H9 (cell line): ENCODE results near the gene ISLR2. TPM values are rescaled to one million over a fixed set of nuclear protein-coding genes. Genes with fewer than 3 reads are reported as not detected.

Experiments
- DNase-seq: peaks from one replicate; pipeline ENCODE4 v3.0.0-alpha.2; 2017
- H2AFZ ChIP-seq: one replicate; pipeline ENCODE4 v1.6.1; 2013; ENCODE audit warnings: mild to moderate bottlenecking, low read length, control low read depth, moderate library complexity
- H2AK5ac ChIP-seq: 2 replicates; pipeline ENCODE4 v1.6.1; 2013; ENCODE audit warnings: low read length, control low read depth, mixed read lengths; ENCODE audit not compliant: insufficient read length
- H2BK120ac ChIP-seq: one replicate; pipeline ENCODE4 v1.6.1; 2013; ENCODE audit warnings: low read depth, mild to moderate bottlenecking, low read length, control low read depth, inconsistent platforms; ENCODE audit not compliant: poor library complexity, severe bottlenecking
- H2BK12ac ChIP-seq: 2 replicates; pipeline ENCODE4 v1.6.1; 2013; ENCODE audit warnings: low read length, control low read depth, mixed read lengths, low read depth; ENCODE audit not compliant: insufficient read length
- H2BK15ac ChIP-seq: 2 replicates; pipeline ENCODE4 v1.6.1; 2013; ENCODE audit warnings: low read depth, low read length, control low read depth
- H2BK20ac ChIP-seq: one replicate; pipeline ENCODE4 v1.6.1; 2013; ENCODE audit warnings: low read depth, mild to moderate bottlenecking, low read length, control low read depth, inconsistent platforms; ENCODE audit not compliant: poor library complexity, severe bottlenecking
- H2BK5ac ChIP-seq: 2 replicates; pipeline ENCODE4 v1.6.1; 2013; ENCODE audit warnings: low read length, control low read depth, mixed read lengths; ENCODE audit not compliant: insufficient read length
- H3K14ac ChIP-seq: 2 replicates; pipeline ENCODE4 v1.6.1; 2013; ENCODE audit warnings: low read length, control low read depth; ENCODE audit not compliant: insufficient read depth
- H3K18ac ChIP-seq: 2 replicates; pipeline ENCODE4 v1.6.1; 2013; ENCODE audit warnings: low read depth, mild to moderate bottlenecking, mixed read lengths, low read length, control low read depth; ENCODE audit not compliant: insufficient read length
- H3K23ac ChIP-seq: 2 replicates; pipeline ENCODE4 v1.6.1; 2013; ENCODE audit warnings: low read length, control low read depth, mixed read lengths, low read depth; ENCODE audit not compliant: insufficient read length
- H3K23me2 ChIP-seq: 2 replicates; pipeline ENCODE4 v1.6.1; 2013; ENCODE audit warnings: low read depth, mild to moderate bottlenecking, mixed read lengths, low read length, control low read depth; ENCODE audit not compliant: insufficient read length, poor library complexity, severe bottlenecking
- H3K27ac ChIP-seq: 2 replicates; pipeline ENCODE4 v1.5.1; 2013; ENCODE audit warnings: low read length, control low read depth, mixed read lengths, low read depth; ENCODE audit not compliant: insufficient read length
- H3K27me3 ChIP-seq: 2 replicates; pipeline ENCODE4 v1.6.1; 2013; ENCODE audit warnings: low read length, control low read depth, inconsistent platforms; ENCODE audit not compliant: insufficient read depth
- H3K4ac ChIP-seq: 2 replicates; pipeline ENCODE4 v1.6.1; 2013; ENCODE audit warnings: low read depth, mild to moderate bottlenecking, control low read depth, inconsistent platforms, low read length, moderate library complexity
- H3K4me1 ChIP-seq: 2 replicates; pipeline ENCODE4 v1.6.1; 2013; ENCODE audit warnings: low read length, control low read depth, inconsistent platforms; ENCODE audit not compliant: insufficient read depth
- H3K4me2 ChIP-seq: 2 replicates; pipeline ENCODE4 v1.6.1; 2013; ENCODE audit warnings: low read length, control low read depth, mixed read lengths; ENCODE audit not compliant: insufficient read length, insufficient read depth
- H3K56ac ChIP-seq: 2 replicates; pipeline ENCODE4 v1.6.1; 2013; ENCODE audit warnings: low read depth, mild to moderate bottlenecking, mixed read lengths, low read length, control low read depth; ENCODE audit not compliant: insufficient read length
- H3K79me1 ChIP-seq: 2 replicates; pipeline ENCODE4 v1.6.1; 2013; ENCODE audit warnings: low read depth, mild to moderate bottlenecking, moderate library complexity, low read length, control low read depth, inconsistent platforms; ENCODE audit not compliant: insufficient read depth, poor library complexity, severe bottlenecking
- H3K79me2 ChIP-seq: 2 replicates; pipeline ENCODE4 v1.6.1; 2013; ENCODE audit warnings: low read length, control low read depth, inconsistent platforms; ENCODE audit not compliant: insufficient read depth
- H3K9ac ChIP-seq: 2 replicates; pipeline ENCODE4 v1.6.1; 2013; ENCODE audit warnings: low read length, control low read depth, mixed read lengths; ENCODE audit not compliant: insufficient read length; ENCODE audit errors: extremely low read depth
- H3K9me3 ChIP-seq: one replicate; pipeline ENCODE4 v1.6.1; 2013; ENCODE audit warnings: low read depth, low read length, inconsistent platforms; ENCODE audit not compliant: control insufficient read depth
- H3T11ph ChIP-seq: one replicate; pipeline ENCODE4 v1.6.1; 2013; ENCODE audit warnings: mild to moderate bottlenecking, low read length, control low read depth, inconsistent platforms
- H4K20me1 ChIP-seq: one replicate; pipeline ENCODE4 v1.6.1; 2013; ENCODE audit not compliant: control insufficient read depth, insufficient read length, insufficient read depth
- H4K5ac ChIP-seq: 2 replicates; pipeline ENCODE4 v1.6.1; 2013; ENCODE audit warnings: low read depth, mild to moderate bottlenecking, mixed read lengths, low read length, control low read depth; ENCODE audit not compliant: insufficient read length
- H4K8ac ChIP-seq: replicated peaks from 2 replicates; pipeline ENCODE4 v1.6.1; 2013; ENCODE audit warnings: low read length, control low read depth, mixed read lengths, low read depth; ENCODE audit not compliant: insufficient read length
- H4K91ac ChIP-seq: 2 replicates; pipeline ENCODE4 v1.6.1; 2013; ENCODE audit warnings: low read depth, mild to moderate bottlenecking, moderate library complexity, mixed read lengths, low read length, control low read depth; ENCODE audit not compliant: insufficient read length
- H3K27ac Mint-ChIP-seq, 3 experiments: 2 replicates in 2 of 3; 3 replicates in 1 of 3; pipeline ENCODE4 v1.8.0; 2020 to 2021; ENCODE audit warnings: mixed read lengths in 3 of 3, mild to moderate bottlenecking in 1 of 3, moderate library complexity in 1 of 3
- H3K27me3 Mint-ChIP-seq: 2 replicates; pipeline ENCODE4 v1.8.0; 2021; ENCODE audit warnings: low read depth, mild to moderate bottlenecking, moderate library complexity, mixed read lengths
- H3K36me3 Mint-ChIP-seq, 3 experiments: 2 replicates in 2 of 3; 3 replicates in 1 of 3; pipeline ENCODE4 v1.8.0; 2020 to 2021; ENCODE audit warnings: low read depth in 3 of 3, mixed read lengths in 3 of 3; ENCODE audit not compliant: insufficient read depth in 1 of 3
- H3K4me1 Mint-ChIP-seq, 2 experiments: 2 replicates each; pipeline ENCODE4 v1.8.0; 2020; ENCODE audit warnings: mixed read lengths in 2 of 2
- H3K4me3 Mint-ChIP-seq, 2 experiments: 2 replicates in 1 of 2; 3 replicates in 1 of 2; pipeline ENCODE4 v1.8.0; 2020 to 2021; ENCODE audit warnings: mild to moderate bottlenecking in 2 of 2, mixed read lengths in 2 of 2, moderate library complexity in 1 of 2
- H3K9me3 Mint-ChIP-seq, 2 experiments: 2 replicates in 1 of 2; 3 replicates in 1 of 2; pipeline ENCODE4 v1.8.0; 2020; ENCODE audit warnings: mild to moderate bottlenecking in 2 of 2, mixed read lengths in 2 of 2, moderate library complexity in 1 of 2
- WGBS: extraction: QIAGEN DNeasy Blood & Tissue Kit; methylation state at CpG from one replicate; pipeline ENCODE4 v1.1.7; 2013; ENCODE audit warnings: missing lambda C conversion rate, low lambda C conversion rate, mixed read lengths; ENCODE audit not compliant: insufficient read length; ENCODE audit errors: extremely low coverage; 5-methylcytosine and 5-hydroxymethylcytosine counted together
- total RNA-seq: library from RNA; stranded (reverse); gene quantifications from 2 replicates; pipeline ENCODE4 v1.2.1, GENCODE V29; 2021
- TF ChIP-seq, protein P1 (sequence below): fragments of 200-600 bp; sonication (generic); conservative IDR thresholded peaks from 3 replicates; pipeline ENCODE4 v1.8.0; 2021; ENCODE audit warnings: antibody characterized with exemption, mild to moderate bottlenecking

Gene ISLR2
- total RNA-seq, 1 experiment from 2014 or later: 0.09 TPM

DNA sequence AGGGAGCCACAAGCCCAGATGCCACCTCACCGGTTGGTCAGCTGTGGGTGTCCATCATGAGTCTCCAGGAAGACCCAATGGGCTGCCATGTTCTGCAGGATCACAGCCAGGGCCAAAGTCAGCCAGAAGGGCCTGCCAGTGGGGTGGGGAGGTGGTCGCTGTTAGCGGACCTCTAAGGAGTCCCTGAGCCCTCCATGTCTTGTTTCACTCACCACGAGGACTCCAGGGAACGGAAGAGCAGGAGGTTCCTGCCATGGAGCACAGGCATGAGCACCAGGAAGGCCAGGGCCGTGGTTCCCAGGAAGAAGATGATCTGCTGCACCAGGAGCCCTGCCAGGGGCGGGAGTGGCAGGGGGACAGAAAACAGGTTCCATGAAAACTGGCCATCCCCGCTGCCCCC lies 51.7 kb downstream of the ISLR2 start:
- Histone ChIP-seq H2AFZ (no peak overlapping the region), H4K8ac (no peak overlapping the region), H3K27me3 (no peaks in the 10 kb centered on the region), H3K9me3 (no peaks in the 10 kb centered on the region), H3T11ph (no peak overlapping the region), H4K20me1 (no peaks in the 10 kb centered on the region), H3K27ac (no peak overlapping the region), H4K5ac (no peak overlapping the region), H3K4me2 (no peak overlapping the region), H3K14ac (no peak overlapping the region), H3K79me2 (no peaks in the 10 kb centered on the region), H2AK5ac (no peak overlapping the region), H3K79me1 (no peaks in the 10 kb centered on the region), H3K56ac (no peak overlapping the region), H2BK12ac (no peak overlapping the region), H2BK120ac (no peak overlapping the region), H2BK5ac (no peak overlapping the region), H3K23me2 (no peaks in the 10 kb centered on the region), H3K4me1 (no peaks in the 10 kb centered on the region), H3K4ac (no peak overlapping the region), H3K9ac (no peak overlapping the region), H4K91ac (no peak overlapping the region), H2BK15ac (no peak overlapping the region), H3K23ac (no peak overlapping the region), H3K18ac (no peak overlapping the region), H2BK20ac (no peak overlapping the region)
- no peak for DNase-seq
- TF ChIP-seq, protein P1, sequence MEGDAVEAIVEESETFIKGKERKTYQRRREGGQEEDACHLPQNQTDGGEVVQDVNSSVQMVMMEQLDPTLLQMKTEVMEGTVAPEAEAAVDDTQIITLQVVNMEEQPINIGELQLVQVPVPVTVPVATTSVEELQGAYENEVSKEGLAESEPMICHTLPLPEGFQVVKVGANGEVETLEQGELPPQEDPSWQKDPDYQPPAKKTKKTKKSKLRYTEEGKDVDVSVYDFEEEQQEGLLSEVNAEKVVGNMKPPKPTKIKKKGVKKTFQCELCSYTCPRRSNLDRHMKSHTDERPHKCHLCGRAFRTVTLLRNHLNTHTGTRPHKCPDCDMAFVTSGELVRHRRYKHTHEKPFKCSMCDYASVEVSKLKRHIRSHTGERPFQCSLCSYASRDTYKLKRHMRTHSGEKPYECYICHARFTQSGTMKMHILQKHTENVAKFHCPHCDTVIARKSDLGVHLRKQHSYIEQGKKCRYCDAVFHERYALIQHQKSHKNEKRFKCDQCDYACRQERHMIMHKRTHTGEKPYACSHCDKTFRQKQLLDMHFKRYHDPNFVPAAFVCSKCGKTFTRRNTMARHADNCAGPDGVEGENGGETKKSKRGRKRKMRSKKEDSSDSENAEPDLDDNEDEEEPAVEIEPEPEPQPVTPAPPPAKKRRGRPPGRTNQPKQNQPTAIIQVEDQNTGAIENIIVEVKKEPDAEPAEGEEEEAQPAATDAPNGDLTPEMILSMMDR: no peak
- H3K4me3 Mint-ChIP-seq: no peak overlapping the region
- H3K36me3 Mint-ChIP-seq: peaks cover 0 to 4% (median 0%) of the 10 kb centered on the region in 3 experiments; a peak in 2 of 7 replicates
- H3K27ac Mint-ChIP-seq: peak overlapping the region in 1 of 3 experiments; percentile 64; a peak in 1 of 7 replicates
- no peaks in the 10 kb centered on the region for H3K9me3 Mint-ChIP-seq
- WGBS: no CpG with 5 or more reads among the region's 8 CpGs
- H3K27me3 Mint-ChIP-seq: peaks cover 22% of the 10 kb centered on the region
- peaks cover 3 to 18% of the 10 kb centered on the region in 2 experiments; a peak in 3 of 4 replicates for H3K4me1 Mint-ChIP-seq
